HG03139 (cell line): ENCODE results near the gene VSIG10.

Experiments used
- ATAC-seq: cut with Tn5 transposase; IDR thresholded peaks from one replicate; pipeline ENCODE4 v1.9.1; 2021; ENCODE audit not compliant: unreplicated experiment

VSIG10 gene

DNA sequence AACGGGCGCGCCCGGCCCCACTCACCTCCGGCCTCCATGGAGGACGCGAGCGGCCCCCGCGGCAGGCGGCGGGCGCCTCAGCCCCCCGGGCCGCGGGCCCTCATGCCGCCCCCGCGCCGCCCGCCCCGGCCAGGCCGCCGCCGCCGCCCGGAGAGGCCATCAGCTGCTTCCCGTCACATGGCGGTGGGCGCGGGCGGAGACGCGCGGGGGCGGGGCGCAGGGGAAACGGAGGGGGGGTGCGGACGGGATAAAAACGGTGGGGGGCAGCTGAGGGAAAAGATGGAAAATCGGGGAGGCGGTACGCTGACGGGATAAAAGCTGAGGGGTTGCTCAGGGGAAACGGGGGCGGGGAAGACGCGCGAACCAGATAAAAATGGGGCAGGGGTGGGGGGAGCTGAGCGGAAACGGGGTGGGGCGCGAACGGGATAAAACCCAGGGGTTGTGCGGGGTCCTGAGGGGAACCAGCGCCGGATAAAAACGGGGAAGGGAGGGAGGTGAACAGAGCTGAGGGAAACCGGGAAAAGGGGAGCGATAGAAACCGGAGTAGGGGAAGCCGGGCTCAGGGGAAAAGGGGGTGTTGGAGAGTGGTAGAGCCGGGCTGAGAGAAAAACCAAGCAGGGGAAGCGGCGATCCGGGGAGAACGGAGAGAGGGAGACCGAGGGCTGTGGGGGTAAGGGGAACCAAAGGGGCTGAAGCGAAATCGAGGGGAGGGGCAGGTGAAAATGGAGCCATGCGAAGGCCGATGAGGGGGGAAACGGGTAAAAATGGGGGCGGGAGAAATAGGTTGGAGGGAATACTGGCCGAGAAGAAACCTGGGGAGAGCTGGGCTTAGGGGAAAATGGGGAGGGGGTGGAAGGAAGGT lies 42.6 kb downstream of the VSIG10 start, which contains the start of gene WSB2:
Gene WSB2, minus strand, starts transcription at position 169 of the 862 bp plus-strand sequence. Its CDS starts 131 bp downstream, at position 38.
- no peak for ATAC-seq

DNA sequence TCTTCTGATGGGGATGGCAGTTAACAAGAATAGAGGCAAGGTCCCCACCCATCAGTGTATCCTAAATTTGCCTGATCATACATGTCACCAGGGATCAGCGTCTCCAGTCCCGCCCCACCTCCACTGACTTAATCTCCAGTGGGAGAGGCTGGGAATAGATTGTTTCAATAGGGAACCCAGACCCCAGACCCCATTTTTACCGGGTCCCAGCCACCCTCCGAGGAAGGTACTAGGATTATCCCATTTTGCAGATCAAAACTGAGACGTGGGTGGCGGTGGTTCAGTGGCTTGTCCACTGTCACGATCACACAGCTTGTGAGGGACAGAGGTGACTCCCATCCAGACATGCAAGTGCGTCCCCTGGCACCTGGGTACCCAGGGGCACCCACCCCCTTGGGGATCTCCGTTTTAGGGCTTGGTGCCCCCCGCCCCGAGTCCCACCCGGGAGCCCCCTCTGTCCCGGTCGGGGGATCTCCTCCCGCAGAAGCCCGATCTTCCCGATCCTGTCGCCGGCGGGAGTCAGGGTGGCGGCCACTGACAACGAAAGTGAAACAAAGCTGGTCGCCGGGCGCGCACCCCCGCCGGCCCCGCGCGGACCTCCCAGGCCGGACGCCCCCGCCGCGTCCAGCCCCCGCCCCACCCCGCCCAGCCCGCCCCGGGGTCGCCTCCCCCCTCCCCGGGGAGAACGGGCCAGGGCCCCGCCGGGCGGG lies 43.4 kb downstream of the VSIG10 start:
- ATAC-seq: no peak

DNA sequence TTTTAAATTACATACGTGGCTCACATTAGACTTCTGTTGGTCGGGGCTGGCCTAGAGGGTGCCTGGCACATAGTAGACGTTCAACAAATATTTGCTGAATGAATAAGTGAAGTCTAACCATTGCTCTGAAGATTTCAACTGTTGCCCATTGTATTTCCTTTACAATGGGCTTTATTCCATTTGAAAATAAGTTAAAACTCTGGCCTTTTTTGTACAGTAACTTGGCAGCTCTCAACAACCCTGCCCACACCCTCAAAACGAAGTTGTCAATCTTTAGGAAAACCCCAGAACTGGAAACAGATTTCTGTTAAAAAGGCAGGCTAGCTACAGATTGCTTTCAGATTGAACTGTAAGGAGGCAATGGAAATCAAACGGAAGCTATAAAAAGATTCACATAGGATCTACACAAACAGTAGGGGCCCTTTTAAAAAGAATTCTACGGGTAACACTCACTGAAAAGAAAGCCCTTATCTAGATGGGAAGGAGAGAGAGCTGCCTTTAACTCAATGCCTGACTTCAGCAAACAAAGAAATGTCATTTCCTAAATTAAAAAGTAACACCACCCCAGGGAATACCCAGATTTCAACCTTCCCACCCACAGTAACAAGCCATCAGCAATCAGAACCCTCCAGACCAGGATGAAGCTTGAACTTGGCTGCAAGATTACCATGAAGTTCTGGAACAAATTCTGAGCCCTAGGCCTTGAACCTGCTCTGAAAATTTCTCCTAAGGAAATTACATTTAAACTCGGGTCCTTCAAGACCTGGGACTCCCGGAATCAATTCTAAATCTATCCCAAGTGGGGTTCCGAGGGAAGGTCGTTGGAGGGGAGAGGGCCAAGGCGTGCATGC lies 44.2 kb downstream of the VSIG10 start:
- ATAC-seq: no peak

DNA sequence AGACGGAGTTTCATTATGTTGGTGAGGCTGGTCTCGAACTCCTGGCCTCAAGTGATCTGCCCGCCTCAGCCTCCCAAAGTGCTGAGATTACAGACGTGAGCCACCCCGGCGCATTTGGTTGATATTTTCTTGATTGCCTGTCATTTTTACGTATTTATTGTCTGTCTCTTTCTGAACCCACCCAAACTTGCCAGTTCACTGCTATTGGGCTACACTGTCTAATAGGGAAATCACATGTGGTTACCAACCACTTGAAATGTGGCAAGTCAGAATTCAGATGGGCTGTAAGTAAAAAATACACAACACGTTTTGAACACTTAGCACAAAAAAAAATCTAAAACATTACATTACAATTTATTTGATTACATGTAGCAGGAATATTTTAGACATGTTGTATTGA lies 44.9 kb downstream of the VSIG10 start:
- no peak for ATAC-seq

DNA sequence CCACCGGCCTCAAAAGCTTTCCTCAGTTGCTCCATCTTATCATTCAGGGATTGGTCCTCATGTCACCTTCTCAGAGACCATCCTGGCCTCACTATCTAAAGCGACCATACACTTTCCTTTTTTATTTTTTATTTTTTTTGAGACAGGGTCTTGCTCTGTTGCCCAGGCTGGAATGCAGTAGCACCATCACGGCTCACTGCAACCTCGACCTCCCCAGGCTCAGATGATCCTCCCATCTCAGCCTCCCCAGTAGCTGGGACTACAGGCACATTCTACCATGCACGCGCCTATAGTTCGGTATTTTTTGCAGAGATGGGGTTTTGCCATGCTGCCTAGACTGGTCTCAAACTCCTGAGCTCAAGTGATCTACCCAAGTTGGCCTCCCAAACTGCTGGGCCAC lies 45.6 kb downstream of the VSIG10 start:
- ATAC-seq: no peak

DNA sequence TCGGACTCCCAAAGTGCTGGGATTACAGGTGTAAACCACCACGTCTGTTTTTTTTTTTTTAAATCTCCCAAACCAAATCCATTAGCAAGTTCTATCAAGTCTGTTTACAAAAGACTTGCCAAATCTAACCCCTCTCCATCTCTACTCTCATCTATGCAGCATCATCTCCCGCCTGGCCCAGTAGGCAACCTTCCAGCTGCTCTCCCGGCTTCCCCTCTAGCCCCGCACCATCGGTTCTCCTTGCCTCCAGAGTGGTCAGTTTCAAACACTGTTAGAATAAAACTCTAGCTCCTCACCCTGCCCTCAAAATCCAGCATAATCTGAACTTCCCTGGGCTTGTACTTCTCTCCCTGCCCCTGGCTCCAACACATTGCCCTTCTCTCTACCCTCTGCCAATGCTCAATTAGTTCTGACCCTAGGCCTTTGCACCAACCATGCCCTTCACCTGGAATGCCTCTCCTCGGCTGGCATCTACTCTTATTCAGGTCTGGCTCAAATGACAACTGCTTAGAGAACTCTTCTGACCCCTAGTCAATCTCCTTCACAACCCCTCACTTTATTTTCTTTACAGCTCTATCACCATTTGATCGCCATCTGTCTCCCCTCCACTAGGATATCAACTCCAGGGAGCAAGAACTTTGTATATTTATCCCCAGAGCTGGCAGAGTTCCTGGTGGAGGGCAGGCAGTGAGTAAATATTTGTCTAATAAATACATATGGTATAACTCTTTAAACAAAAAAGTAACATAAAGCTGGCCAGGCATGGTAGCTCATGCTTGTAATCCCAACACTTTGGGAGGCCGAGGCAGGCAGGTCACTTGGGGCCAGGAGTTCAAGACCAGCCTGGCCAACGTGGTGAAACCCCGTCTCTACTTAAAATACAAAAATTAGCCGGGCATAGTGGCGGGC lies 47.7 kb downstream of the VSIG10 start:
- no peak for ATAC-seq

DNA sequence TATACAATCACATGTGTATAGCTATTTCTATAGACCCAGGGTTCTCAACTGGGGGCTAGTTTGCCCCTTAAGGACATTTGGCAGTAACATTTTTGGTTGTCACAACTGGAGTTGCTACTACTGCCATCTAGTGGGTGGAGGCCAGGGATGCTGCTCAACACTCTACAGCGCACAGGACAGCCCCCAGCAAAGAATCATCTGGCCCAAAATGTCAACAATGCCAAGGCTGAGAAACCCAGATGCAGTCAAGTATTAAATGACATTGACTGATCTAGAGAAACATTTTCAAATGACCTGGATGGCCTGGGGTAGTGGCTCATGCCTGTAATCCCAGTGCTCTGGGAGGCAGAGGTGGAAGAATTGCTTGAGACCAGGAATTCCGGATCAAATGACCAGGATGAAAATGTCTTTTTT lies 48.7 kb downstream of the VSIG10 start:
- ATAC-seq: peak; percentile 78

DNA sequence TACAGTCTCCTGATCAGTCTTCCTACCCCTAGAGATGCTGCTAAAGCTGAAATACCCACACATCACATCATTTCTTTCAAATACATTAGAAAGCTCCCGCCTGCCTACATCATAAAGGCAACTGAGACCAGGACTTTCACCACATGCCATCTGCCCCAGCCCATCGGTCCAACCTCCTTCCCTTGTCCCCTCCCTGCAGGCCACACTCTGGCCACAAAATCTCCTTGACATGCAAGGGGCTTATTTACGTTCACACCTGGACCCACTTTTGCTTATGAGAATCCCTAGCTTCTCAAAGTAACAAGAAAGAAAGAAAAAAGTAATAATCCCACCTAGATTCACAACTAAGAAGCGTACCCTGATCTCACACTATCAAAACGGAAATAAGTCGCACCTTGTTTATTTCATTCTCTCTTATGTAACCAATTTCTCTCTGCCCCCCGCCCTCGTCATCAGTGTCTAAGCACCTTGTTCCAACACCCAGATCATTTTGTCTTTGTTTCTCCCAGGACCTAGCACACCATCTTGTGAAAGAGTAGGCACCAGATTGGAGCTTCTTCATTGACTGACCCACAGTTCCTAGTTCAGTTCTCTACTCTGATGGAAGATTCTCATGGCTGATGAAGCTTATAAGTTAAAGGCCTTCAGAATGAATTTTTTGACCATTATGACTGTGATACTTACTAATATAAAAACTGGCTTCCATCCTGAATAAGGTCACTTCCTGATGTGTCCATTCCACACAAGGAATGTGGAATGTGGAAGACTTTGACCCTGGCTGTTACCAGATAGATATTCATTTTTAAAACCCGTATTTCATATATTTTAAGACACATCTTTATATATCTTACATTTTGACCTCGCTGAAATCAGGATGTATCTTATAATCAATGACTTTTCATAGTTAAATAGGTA lies 50.5 kb downstream of the VSIG10 start:
- no peak for ATAC-seq

DNA sequence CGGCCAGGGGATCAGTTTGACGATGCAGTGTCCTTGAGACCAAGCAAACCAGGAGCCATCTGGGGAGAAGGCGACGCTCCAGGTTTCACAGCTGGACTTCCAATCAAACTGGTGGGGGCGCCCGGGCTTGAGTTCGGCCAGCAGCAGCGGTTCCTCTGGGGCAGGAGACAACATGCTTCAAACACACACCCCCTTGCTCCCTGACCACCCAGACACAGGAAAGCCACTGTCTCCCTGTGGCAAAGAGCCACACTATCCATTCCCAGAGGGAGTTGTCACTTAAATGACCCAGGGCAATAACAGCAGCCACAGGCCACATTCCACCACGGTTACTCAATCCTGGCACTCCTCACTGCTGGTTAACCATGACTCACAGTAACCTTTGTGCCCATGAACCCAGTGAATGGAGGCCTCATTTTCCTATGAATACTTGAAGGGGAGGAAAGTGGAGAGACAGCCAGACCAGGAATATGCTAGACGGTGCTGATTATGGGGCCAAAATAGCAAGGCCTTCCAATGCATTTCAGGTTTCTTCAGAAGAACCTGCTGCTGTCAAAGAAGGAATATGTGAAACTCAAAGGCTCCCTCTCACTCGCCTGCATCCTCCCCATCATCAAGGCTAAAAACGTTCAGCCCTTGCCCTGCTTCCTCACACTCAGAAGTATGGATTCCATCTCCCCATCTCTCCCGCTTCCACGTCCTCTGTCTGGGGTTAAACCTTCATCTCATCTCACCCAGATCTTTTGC lies 51.3 kb downstream of the VSIG10 start:
- ATAC-seq: no peak

DNA sequence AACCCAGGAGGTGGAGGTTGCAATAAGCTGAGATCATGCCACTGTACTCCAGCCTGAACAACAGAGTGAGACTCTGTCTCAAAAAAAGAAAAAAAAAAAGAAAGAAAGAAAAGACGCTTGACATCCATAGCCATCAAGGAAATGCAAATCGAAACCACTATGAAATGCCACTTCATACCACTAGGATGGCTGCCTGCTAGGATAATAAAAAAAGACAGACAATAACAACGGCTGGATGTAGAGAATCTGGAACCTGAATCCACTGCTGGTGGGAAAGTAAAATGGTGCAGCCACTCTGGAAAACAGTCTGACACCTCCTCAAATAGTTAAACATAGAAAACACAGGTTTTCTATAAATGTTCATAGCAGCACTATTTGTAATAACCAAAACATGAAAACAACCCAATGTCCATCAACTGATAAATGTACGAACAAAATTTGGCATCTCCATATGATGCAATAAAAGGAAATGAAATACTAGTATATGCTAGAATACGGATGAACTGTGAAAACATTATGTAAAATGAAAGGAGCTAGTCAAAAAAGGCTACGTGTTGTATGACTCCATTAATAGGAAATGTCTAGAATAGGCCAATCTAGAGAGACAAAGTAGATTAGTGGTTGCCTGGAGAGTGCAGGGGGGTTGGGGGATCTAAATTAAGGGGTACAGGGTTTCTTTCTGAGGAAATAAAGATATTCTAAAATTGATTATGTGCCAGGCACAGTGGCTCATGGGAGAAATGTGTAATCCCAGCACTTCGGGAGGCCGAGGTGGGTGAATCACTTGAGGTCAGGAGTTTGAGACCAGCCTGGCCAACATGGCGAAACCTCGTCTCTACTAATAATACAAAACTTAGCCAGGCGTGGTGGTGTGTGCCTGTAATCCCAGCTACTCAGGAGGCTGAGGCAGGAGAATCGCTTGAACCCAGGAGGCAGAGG lies 52.6 kb downstream of the VSIG10 start:
- ATAC-seq: no peak

DNA sequence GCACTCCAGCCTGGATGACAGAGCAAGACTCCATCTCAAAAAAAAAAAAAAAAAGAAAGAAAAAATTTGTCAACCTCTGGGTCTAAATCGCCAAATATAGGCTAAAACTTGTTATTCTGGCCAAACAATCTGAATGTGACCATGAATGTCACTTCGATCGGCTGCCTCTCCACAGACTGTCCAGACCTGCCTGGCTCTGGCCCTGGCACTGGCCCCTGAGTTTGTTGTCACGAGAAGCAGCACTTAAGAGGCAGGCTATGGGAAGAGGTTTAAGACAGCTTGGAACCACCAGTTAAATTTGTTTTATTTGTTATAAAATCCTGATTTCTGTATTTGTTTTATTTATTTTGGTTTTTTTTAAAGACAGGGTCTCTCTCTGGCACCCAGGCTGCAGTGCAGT lies 57.4 kb downstream of the VSIG10 start:
- no peak for ATAC-seq

DNA sequence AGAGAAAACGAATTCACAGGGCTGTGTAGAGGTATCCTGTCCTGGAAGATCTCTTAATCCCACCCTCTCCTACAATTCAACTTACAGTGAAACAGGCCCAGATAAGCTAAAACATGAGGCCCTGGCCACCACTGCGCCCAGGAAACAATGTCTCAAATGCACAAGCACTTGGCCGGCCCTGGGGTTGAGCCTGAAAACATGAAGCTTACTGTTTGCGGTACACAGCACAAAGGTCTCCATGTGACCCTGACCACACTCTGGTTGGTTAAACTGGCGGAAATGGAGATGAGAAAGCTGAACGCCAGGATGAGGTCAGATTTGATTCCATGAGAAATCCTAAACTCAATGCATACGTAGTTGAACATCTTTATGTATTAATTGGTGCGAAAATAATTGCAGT lies 59.2 kb downstream of the VSIG10 start:
- ATAC-seq: no peak

DNA sequence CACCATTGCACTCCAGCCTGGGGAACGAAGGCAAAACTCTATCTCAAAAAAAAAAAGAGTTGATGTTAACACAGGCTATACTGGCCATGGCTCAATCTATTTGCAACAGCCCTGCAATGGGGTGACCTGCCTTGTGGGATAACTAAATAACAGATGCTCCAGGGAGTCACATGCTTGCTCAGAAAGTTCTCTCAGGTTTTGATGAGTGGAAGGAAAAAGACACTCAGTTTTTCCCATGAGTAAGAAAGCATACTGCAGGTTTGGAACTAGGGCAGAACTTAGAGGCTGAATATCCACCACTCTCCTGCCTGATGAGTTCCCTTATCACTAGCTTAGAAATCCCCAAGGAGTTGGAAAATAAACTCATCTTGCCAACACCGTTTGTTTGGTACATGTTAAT lies 59.7 kb downstream of the VSIG10 start:
- ATAC-seq: no peak

DNA sequence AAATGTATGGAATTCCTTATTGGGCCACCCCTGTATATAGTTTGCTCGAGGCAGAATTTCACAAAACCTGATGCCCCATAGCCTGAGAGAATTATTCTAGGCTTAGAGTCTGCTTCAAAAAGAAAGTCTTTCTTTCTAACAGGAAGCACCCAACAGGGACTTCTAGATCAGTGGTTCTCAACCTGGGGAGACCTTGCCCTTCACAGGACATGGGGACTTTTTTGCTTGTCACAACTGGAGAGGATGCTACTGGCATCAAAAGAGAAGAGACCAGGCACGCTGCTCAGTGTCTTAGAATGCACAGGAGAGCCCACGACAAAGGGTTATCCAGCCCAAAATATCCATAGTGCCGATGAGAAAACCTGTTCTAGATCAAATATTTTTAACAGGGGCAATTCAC lies 61.7 kb downstream of the VSIG10 start:
- no peak for ATAC-seq

DNA sequence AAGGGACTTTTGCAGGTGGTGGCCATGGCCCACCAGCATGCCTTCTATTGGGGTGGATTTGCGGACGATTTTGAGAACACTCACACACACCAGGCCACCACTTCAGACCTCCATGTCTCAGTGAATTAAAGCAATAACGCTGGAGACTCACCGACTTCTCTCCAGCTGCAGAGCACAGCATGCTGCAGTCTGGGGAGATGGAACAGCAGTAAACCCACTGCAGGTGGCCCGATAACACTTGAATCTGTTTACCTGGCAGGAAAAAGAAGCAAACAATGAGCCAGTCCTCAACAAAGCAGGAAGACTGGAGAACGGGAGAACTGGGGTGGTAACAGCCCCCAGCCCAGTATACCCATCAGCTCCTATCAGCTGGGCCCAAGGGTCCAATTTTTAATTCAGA lies 65.7 kb downstream of the VSIG10 start:
- ATAC-seq: no peak

DNA sequence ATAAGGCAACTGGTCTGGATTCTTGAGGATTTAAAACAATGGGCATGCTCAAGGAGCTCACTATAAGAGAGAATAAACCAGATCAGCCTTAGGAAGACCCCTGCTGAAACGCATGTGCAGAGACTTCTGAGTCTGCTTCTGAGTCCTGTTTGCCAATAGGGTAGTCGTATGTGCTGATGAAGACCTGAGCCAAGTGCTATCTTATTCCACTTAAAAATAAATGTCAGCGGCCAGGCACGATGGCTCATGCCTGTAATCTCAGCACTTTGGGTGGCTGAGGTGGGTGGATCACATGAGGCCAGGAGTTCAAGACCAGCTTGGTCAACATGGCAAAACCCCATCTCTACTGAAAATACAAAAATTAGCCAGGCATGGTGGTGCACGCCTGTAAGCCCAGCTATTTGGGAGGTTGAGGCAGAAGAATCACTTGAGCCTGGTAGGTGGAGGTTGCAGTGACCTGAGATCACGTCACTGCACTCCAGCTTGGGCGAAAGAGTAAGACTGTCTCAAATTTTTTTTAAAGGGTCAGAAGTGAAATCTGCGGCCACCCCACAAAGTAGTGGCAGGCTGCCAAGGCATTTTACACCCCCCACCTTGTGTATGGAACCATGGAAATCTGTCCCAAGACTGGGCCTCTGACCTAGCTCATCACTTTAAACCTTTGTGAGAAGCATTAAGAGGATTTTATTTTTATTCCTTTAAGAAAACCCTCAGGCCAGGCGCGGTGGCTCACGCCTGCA lies 67.0 kb downstream of the VSIG10 start:
- ATAC-seq: no peak
